ENCODE results near the gene GP1BB.

Gene GP1BB

GRCh38 chr22:19714312-19715187, 8.8 kb upstream of the GP1BB start, which contains the start of gene SEPTIN5:
Gene SEPTIN5, plus strand, starts transcription at chr22:19714503. Its CDS starts 86 bp downstream, at chr22:19714589.
- DNase-seq (ENCODE audit: low read depth in 2 of 3, low spot score in 1 of 3) = no peak

GRCh38 chr22:19715188-19715930, 8.0 kb upstream of the GP1BB start:
- no peak for DNase-seq (ENCODE audit: low read depth in 2 of 3, low spot score in 1 of 3)

DNA sequence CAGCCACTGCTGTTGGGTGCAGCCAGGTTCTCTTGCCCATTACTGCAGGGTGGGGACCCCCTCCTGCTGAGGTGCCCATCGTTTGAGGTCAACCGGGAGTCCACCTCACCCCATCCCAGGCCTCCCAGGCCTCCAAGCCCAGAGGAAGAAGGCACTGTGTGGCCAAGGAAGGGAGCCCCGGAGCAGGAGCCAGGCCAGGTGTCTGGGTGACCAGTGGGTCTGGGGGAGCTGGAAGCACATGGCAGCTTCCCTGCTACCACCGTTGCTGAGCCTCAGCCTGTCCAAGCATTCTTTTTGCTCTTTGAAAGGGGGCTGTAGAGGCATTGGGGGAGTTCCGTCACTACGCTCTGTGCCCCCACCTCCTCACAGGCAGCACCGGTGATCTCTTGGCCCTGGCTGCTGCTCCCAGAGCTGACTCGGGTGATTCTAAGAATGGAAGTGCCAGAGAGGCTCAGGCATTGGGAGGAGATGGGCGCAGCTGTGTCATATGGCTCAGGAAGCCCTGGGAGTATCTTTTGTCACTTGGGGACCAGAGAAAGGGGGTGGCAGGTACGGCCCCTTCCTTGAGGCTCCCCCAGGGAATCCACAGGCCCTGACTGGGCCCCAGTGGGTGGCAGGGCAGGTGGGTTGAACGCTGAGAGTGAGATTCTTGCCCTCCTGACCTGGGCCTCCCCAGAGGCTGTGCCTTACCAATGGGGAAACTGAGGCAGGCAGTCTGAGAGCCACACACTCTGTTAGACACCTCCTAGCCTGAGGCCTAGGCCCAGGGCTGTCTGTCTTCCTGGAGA, 7.1 kb upstream of the GP1BB start:
- no peak for DNase-seq (ENCODE audit: low read depth in 2 of 3, low spot score in 1 of 3)

- DNase-seq (ENCODE audit: low read depth in 2 of 3, low spot score in 1 of 3) = no peak
Measured at GRCh38 chr22:19716829-19717105, 6.6 kb upstream of the GP1BB start.

DNA sequence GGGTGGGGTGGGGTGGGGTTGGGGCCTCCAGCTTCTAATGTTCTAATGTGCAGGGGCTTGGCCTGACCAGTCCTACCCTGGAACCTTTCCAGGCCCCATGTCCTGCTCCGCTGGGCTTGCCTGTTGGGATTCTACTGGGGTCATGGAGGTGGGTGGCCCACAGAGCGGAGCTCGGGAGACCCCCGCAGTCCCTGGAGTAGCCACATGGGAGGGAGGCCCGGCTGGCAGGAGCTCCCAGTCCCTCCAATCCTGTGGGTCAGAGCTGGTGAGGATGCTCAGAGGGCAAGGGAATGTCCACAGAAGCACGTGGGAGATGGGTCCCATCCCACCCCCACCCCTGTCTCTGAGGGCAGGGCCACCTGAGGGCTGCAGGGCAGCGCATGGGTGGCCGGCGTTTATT, 6.2 kb upstream of the GP1BB start:
- no peak for DNase-seq (ENCODE audit: low read depth in 2 of 3, low spot score in 1 of 3)

- DNase-seq (ENCODE audit: low read depth in 2 of 3, low spot score in 1 of 3) = peak; percentile 49 to 75 (median 65)
Measured at GRCh38 chr22:19717691-19718455, 5.5 kb upstream of the GP1BB start.

DNA sequence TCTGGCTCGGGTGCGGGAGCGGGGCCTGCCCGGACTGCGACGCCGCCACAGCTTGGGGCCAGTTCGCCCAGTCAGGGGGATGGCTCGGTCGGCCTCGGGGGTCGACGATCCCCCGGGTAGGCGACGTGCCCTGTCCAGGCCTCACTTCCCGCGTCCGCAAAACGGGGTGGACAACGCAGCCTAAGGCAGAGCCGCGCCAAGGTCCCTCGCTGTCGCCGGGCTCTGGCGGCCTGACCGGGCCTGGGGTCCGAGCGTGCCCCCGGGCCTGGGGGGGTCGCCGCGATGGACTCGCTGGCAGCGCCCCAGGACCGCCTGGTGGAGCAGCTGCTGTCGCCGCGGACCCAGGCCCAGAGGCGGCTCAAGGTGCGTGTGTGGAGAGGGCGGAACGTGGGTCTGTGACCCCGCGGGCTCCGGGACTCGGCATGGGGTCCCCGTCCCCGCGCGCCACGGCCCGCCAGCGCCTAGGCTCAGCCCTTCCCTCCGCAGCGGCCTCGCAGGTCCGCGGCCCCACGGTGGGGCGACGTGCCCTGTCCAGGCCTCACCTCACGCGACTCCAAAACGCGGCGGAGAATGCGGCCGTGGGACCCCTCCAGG, 4.8 kb upstream of the GP1BB start:
- no peak for DNase-seq (ENCODE audit: low read depth in 2 of 3, low spot score in 1 of 3)

DNA sequence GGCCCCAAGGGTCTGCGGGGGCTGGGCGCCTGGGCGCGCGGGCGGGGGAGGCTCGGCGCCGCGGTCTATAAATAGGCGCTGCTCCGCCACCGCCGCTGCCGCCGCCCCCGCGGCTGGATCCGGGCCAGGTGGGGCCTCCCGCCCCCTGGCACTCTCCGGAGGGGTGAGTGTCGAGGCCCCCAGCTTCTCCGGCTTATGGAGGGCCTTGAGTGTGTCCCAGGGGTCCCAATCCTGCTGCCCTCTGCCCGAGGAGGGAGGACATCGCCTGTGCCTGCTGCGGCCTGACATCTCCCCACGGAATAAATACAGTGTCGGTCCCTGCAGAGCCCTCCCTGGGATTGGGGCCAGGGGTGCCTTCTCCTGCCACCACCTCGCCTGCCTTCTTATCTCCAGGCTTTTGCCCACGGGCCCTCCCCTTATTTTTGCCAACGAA, 4.3 kb upstream of the GP1BB start:
- DNase-seq (ENCODE audit: low read depth in 2 of 3, low spot score in 1 of 3) = no peak

GRCh38 chr22:19719488-19720021, 3.8 kb upstream of the GP1BB start:
- DNase-seq (ENCODE audit: low read depth in 2 of 3, low spot score in 1 of 3) = no peak

DNA sequence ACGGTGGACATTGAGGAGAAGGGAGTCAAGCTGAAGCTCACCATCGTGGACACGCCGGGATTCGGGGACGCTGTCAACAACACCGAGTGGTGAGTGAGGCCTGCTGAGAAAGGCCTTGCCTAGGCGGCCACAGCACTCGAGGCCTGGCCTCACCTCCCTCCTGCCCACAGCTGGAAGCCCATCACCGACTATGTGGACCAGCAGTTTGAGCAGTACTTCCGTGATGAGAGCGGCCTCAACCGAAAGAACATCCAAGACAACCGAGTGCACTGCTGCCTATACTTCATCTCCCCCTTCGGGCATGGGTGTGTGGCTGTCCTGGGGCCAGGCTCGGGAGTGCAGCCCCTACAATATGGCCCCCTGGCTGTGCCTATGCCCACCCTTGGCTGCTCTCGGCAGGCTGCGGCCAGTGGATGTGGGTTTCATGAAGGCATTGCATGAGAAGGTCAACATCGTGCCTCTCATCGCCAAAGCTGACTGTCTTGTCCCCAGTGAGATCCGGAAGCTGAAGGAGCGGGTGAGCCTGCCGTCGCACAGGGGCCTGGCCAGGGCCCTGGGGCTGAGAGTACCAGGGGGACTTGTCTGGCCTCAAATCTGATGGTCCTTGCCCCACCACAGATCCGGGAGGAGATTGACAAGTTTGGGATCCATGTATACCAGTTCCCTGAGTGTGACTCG, 3.0 kb upstream of the GP1BB start:
- DNase-seq (ENCODE audit: low read depth in 2 of 3, low spot score in 1 of 3) = no peak

GRCh38 chr22:19720999-19721329, 2.4 kb upstream of the GP1BB start:
- no peak for DNase-seq (ENCODE audit: low read depth in 2 of 3, low spot score in 1 of 3)

GRCh38 chr22:19721330-19722177, 1.8 kb upstream of the GP1BB start:
- no peak for DNase-seq (ENCODE audit: low read depth in 2 of 3, low spot score in 1 of 3)

DNA sequence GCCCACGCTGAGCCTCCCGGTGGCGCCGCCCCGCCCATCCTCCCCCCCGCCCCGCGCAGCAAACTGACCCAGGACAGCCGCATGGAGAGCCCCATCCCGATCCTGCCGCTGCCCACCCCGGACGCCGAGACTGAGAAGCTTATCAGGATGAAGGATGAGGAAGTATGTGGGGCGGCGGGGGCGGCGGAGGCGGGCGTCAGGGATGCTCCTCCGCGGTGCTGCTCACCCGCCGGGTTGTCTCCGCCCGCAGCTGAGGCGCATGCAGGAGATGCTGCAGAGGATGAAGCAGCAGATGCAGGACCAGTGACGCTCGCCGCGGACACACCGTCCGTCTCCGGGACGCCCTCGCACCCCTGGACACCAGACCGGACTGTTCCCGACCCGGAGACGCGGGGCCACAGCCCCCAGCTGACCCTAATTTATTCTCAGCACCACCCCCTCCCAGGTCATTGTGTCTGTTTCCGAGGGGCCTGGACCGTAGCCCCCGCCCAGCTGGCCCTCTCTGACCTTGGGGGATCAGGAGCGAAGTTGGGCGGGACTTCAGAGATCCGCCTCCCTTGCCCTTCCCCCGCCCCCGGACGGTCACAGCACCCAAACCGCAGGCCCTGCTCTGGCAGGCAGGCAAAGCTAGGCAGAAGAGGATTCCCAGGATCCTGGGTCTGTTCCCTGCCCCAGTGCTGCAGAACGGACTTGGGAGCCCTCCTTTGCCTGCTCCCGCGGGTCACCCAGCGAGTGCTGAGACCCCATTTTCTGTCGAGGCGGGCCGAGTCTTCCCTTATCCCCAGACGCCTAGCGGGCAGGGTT, 959 bp upstream of the GP1BB start:
- no peak for DNase-seq (ENCODE audit: low read depth in 2 of 3, low spot score in 1 of 3)

GRCh38 chr22:19722982-19723231, 432 bp upstream of the GP1BB start:
- DNase-seq (ENCODE audit: low read depth in 2 of 3, low spot score in 1 of 3) = no peak

DNA sequence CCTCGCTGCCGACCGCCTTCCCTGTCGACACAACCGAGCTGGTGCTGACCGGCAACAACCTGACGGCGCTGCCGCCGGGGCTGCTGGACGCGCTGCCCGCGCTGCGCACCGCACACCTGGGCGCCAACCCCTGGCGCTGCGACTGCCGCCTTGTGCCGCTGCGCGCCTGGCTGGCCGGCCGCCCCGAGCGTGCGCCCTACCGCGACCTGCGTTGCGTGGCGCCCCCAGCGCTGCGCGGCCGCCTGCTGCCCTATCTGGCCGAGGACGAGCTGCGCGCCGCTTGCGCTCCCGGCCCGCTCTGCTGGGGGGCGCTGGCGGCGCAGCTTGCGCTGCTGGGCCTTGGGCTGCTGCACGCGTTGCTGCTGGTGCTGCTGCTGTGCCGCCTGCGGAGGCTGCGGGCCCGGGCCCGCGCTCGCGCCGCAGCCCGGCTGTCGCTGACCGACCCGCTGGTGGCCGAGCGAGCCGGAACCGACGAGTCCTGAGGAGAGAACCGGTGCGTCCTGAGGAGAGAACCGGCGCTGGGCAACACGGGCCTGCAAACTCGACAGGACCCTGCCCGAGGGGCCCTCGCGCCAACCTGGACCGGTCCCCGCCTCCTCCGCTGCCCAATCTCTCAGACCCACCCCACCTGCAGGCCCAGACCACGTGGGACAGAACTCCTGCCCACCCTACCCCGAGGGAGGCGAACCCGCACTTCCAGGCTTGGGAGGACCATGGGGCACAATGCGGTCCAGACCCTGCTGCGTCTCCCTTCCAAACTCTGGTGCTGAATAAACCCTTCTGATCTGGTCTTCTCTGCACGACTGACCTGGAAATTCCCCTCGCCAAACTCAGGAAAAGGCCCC, 866 bp downstream of the GP1BB start:
- peak in 2 of 3 donors; percentile 29 to 32 for DNase-seq (ENCODE audit: low read depth in 2 of 3, low spot score in 1 of 3)

- DNase-seq (ENCODE audit: low read depth in 2 of 3, low spot score in 1 of 3) = no peak
Measured at GRCh38 chr22:19724927-19725661, 1.8 kb downstream of the GP1BB start.
